GM23248 (cell line): ENCODE data around the gene ARCN1. TPM values are rescaled to one million over a fixed set of nuclear protein-coding genes. Genes with fewer than 3 reads are reported as not detected.
"Not testable (repeated sequence)": the region's sequence is repeated elsewhere in the genome, so short reads cannot be mapped to it uniquely, and the experiment has no call there.

Experiments used
- DNase-seq: peaks from one replicate; pipeline ENCODE4 v3.0.0-alpha.2; 2015
- H2AFZ ChIP-seq: fragments of 200-600 bp; sonication (generic); 2 replicates; pipeline ENCODE4 v1.6.1; 2016; ENCODE audit warnings: antibody characterized with exemption
- H3F3A ChIP-seq: fragments of 200-600 bp; sonication (generic); 2 replicates; pipeline ENCODE4 v1.6.1; 2016; ENCODE audit warnings: mild to moderate bottlenecking, antibody characterized with exemption, mixed run types; ENCODE audit not compliant: insufficient read depth
- H3K27ac ChIP-seq: fragments of 200-600 bp; sonication (generic); 2 replicates; pipeline ENCODE4 v1.5.1; 2016; ENCODE audit warnings: mild to moderate bottlenecking
- H3K27me3 ChIP-seq: fragments of 200-600 bp; sonication (generic); replicated peaks from 2 replicates; pipeline ENCODE4 v1.6.1; 2016; ENCODE audit warnings: mild to moderate bottlenecking; ENCODE audit not compliant: insufficient read depth
- H3K36me3 ChIP-seq: fragments of 200-600 bp; sonication (generic); 2 replicates; pipeline ENCODE4 v1.6.1; 2016; ENCODE audit warnings: low read depth, mild to moderate bottlenecking
- H3K4me1 ChIP-seq: fragments of 200-600 bp; sonication (generic); 2 replicates; pipeline ENCODE4 v1.6.1; 2016; ENCODE audit warnings: mild to moderate bottlenecking; ENCODE audit not compliant: insufficient read depth
- H3K4me2 ChIP-seq: fragments of 200-600 bp; sonication (generic); one replicate; pipeline ENCODE4 v1.6.1; 2016; ENCODE audit warnings: mild to moderate bottlenecking; ENCODE audit not compliant: unreplicated experiment
- H3K4me3 ChIP-seq: fragments of 200-600 bp; sonication (generic); 2 replicates; pipeline ENCODE4 v1.5.1; 2016; ENCODE audit warnings: mild to moderate bottlenecking
- H3K79me2 ChIP-seq: fragments of 200-600 bp; sonication (generic); 2 replicates; pipeline ENCODE4 v1.6.1; 2016; ENCODE audit warnings: mild to moderate bottlenecking; ENCODE audit not compliant: insufficient read depth
- H3K9ac ChIP-seq: fragments of 200-600 bp; sonication (generic); 2 replicates; pipeline ENCODE4 v1.6.1; 2016; ENCODE audit warnings: mild to moderate bottlenecking
- H3K9me2 ChIP-seq: fragments of 200-600 bp; sonication (generic); 2 replicates; pipeline ENCODE4 v1.6.1; 2016; ENCODE audit warnings: mixed run types, mild to moderate bottlenecking, moderate library complexity; ENCODE audit not compliant: insufficient read depth
- H3K9me3 ChIP-seq: fragments of 200-600 bp; sonication (generic); one replicate; pipeline ENCODE4 v1.6.1; 2017; ENCODE audit warnings: low read depth
- H4K20me1 ChIP-seq: fragments of 200-600 bp; sonication (generic); 2 replicates; pipeline ENCODE4 v1.6.0; 2016; ENCODE audit not compliant: insufficient read depth
- EZH2 ChIP-seq: fragments of 200-600 bp; sonication (generic); IDR thresholded peaks from 2 replicates; pipeline ENCODE4 v1.6.1; 2018; ENCODE audit warnings: antibody characterized with exemption, mild to moderate bottlenecking; ENCODE audit not compliant: insufficient read depth, poor library complexity, severe bottlenecking
- EZH2phosphoT487 ChIP-seq: fragments of 200-600 bp; sonication (generic); IDR thresholded peaks from 2 replicates; pipeline ENCODE4 v1.6.1; 2018; ENCODE audit warnings: antibody characterized with exemption, moderate library complexity, mild to moderate bottlenecking, low read depth; ENCODE audit not compliant: insufficient read depth
- WGBS, 2 experiments: methylation state at CpG; one replicate each; pipeline ENCODE4 v1.1.6; 2015 to 2017; ENCODE audit warnings: low lambda C conversion rate in 2 of 2, low coverage in 1 of 2; ENCODE audit errors: missing lambda C conversion rate in 2 of 2; 5-methylcytosine and 5-hydroxymethylcytosine counted together
- in situ Hi-C: fragments of 300-500 bp; cut with MboI; formaldehyde crosslinking; loops from 2 replicates; pipeline ENCODE4 v1.15.0; 2020
- polyA plus RNA-seq: library from polyadenylated mRNA; unstranded; fragments of >200 nt; fragmentation: Nextera tagmentation; extraction: Ambion mirVana; gene quantifications from 2 replicates; pipeline ENCODE4 v1.2.1, GENCODE V29; 2016
- total RNA-seq: library from RNA; depleted of rRNA; stranded (reverse); fragments of >200 nt; shearing (Covaris generic); gene quantifications from 2 replicates; pipeline ENCODE4 v1.2.3, GENCODE V29; 2014

ARCN1 gene
- total and polyA plus RNA-seq, 2 experiments from 2014 or later = 187 to 190 TPM

DNA sequence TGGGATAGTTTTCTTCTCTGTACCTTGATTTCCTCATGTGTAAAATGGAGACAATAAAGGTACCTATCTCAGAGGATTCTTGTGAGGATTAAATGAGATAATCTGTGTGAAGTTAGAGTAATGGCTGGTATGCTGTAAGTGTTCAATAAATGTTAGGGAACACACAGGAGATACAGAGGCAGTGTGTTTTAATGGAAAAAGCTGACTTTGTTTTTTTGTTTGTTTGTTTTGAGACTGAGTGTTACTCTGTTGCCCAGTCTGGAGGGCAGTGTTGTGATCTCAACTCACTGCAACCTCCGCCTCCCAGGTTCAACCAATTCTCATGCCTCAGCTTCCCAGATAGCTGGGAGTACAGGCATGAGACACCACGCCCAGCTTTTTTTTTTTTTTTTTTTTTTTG lies 2.5 kb upstream of the ARCN1 start:
- no peak overlapping the region for H3K27ac ChIP-seq
- peaks cover 9% of the 10 kb centered on the region; the same call in 1 of the 2 replicates for H4K20me1 ChIP-seq
- no peak for TF ChIP-seq EZH2phosphoT487
- TF ChIP-seq EZH2 = no peak
- peaks cover 16% of the 10 kb centered on the region; the same call in 1 of the 2 replicates for H3K4me1 ChIP-seq
- WGBS, 2 experiments = 70 to 100% methylated on average over 1 to 2 of the region's 2 CpGs
- no peak for DNase-seq
- H3K27me3 ChIP-seq = no peaks in the 10 kb centered on the region
- H3F3A ChIP-seq = peaks cover 28% of the 10 kb centered on the region
- no peak overlapping the region for H3K9ac ChIP-seq
- no peaks in the 10 kb centered on the region for H3K9me3 ChIP-seq
- no peak overlapping the region for H3K4me2 ChIP-seq
- peaks cover 43% of the 10 kb centered on the region for H3K79me2 ChIP-seq
- in situ Hi-C loops = no loop called here
- no peak overlapping the region for H2AFZ ChIP-seq
- no peaks in the 10 kb centered on the region for H3K36me3 ChIP-seq
- H3K9me2 ChIP-seq = no peaks in the 10 kb centered on the region
- H3K4me3 ChIP-seq = no peak overlapping the region

DNA sequence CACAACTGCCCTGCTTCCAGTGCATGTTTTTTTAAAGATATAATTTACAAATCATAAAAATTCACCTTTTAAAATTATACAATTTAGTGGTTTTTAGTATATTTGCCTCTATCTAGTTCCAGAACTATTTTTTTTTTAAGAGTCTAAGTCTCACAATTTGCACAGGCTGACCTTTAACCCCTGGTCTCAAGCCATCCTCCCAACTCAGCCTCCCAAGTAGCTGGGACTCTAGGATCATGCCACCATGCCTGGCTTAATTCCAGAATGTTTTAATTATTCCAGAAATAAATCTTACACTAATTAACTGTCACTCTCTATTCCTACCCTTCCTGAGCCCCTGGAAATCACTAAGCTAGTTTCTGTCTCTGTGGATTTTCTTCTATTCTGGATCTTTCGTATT lies 1.4 kb upstream of the ARCN1 start:
- in situ Hi-C loops = no loop called here

DNA sequence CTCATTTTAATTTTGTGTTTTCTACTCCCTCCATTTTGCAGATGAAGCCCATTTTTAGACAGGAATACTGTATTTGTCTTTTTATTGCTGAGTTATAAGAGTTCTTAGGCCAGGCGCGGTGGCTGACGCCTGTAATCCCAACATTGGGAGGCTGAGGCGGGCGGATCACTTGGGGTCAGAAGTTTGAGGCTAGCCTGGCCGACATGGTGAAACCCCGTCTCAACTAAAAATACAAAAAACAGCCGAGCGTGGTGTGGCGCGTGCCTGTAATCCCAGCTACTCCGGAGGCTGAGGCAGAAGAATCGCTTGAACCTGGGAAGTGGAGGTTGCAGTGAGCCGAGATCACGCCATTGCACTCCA lies 528 bp upstream of the ARCN1 start:
- Histone ChIP-seq H3F3A (peaks cover 30% of the 10 kb centered on the region), H3K79me2 (peaks cover 60% of the 10 kb centered on the region), H3K4me3 (peak overlapping the region; percentile 95), H4K20me1 (peaks cover 25% of the 10 kb centered on the region; the same call in 1 of the 2 replicates), H2AFZ (peak overlapping the region; percentile 88), H3K4me2 (peak overlapping the region; percentile 72), H3K4me1 (peaks cover 30% of the 10 kb centered on the region), H3K27ac (peak overlapping the region; percentile 100), H3K9ac (peak overlapping the region; percentile 100)
- H3K36me3 ChIP-seq, H3K9me3 ChIP-seq, in situ Hi-C loops, H3K27me3 ChIP-seq, H3K9me2 ChIP-seq: not testable (repeated sequence)
- DNase-seq = peak; percentile 44
- WGBS, 2 experiments = 11 to 15% methylated on average over 15 of the region's 15 CpGs

More for the DNA sequence above, 1.4 kb upstream of the ARCN1 start:
- H4K20me1 ChIP-seq = peaks cover 20% of the 10 kb centered on the region; the same call in 1 of the 2 replicates
- no peaks in the 10 kb centered on the region for H3K9me3 ChIP-seq
- no peaks in the 10 kb centered on the region for H3K9me2 ChIP-seq
- no peak for DNase-seq
- H2AFZ ChIP-seq = no peak overlapping the region
- H3K27me3 ChIP-seq = no peaks in the 10 kb centered on the region
- H3K4me3 ChIP-seq = no peak overlapping the region
- 100% methylated on average over 1 of the region's 1 CpG for WGBS, 2 experiments
- peak overlapping the region; percentile 100; the same call in 1 of the 2 replicates for H3K27ac ChIP-seq
- H3K4me1 ChIP-seq = peaks cover 24% of the 10 kb centered on the region
- H3K79me2 ChIP-seq = peaks cover 51% of the 10 kb centered on the region
- peaks cover 27% of the 10 kb centered on the region for H3F3A ChIP-seq
- H3K36me3 ChIP-seq = no peaks in the 10 kb centered on the region
- no peak overlapping the region for H3K9ac ChIP-seq
- H3K4me2 ChIP-seq = no peak overlapping the region
- no peak for TF ChIP-seq EZH2phosphoT487
- no peak for TF ChIP-seq EZH2

DNA sequence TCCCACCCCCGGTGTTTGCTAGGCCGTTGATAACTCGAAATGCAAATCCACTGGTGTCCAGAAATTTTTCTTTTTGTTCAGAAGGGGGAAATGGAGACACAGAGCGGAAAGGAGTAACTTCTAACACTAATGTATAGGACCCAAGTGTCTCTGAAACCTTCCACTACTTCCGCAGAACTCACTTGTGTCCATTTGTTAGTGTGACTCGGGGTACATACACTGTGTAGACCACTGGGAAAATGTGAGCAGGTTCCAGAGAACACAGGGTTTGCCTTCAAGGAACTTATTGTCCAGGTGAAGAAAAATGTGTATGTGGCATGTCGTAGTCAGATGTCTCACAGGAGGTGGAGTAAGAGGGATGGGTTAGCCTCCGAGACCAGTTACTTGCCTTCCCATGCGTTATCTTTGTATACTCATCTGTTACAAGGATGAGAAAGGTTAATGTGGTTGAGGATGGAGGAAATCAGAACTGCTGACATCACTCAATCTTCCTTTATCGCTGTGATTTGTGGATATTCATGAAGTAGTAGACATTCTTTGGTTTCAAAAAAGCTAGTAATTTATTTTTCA lies 857 bp downstream of the ARCN1 start:
- H3K27me3 ChIP-seq = no peaks in the 10 kb centered on the region
- in situ Hi-C loops = no loop called here
- H3F3A ChIP-seq = peaks cover 35% of the 10 kb centered on the region
- H2AFZ ChIP-seq = no peak overlapping the region
- peak overlapping the region; percentile 100 for H3K9ac ChIP-seq
- H3K4me3 ChIP-seq = peak overlapping the region; percentile 95
- peaks cover 41% of the 10 kb centered on the region for H3K4me1 ChIP-seq
- no peaks in the 10 kb centered on the region for H3K36me3 ChIP-seq
- H3K9me2 ChIP-seq = no peaks in the 10 kb centered on the region
- peak; percentile 82 for DNase-seq
- peaks cover 74% of the 10 kb centered on the region for H3K79me2 ChIP-seq
- H3K27ac ChIP-seq = peak overlapping the region; percentile 100
- H4K20me1 ChIP-seq = peaks cover 30% of the 10 kb centered on the region; the same call in 1 of the 2 replicates
- TF ChIP-seq EZH2phosphoT487 = no peak
- no peak for TF ChIP-seq EZH2
- H3K9me3 ChIP-seq = no peaks in the 10 kb centered on the region
- 1 to 3% methylated on average over 10 of the region's 10 CpGs for WGBS, 2 experiments
- peak overlapping the region; percentile 92 for H3K4me2 ChIP-seq

DNA sequence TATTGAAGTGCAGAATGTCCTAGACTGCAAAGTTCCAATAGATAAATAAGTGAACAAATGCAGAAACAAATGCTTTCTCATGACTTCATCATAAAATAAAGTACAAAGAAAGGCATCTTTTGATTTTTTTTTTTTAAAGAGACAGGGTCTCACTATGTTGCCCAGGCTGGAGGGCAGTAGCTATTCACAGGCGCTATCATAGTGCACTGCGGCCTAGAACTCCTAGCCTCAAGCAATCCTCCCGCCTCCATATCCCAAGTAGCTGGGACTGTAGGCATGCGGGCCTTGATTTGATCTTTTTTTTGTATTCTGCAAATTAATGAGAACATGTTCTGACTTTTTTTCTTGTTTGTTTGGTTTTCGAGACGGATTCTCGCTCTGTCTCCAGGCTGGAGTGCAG lies 2.4 kb downstream of the ARCN1 start:
- Histone ChIP-seq H3K4me3 (peak overlapping the region; percentile 95), H3K36me3 (no peaks in the 10 kb centered on the region), H3K9me2 (no peaks in the 10 kb centered on the region), H3K9me3 (no peaks in the 10 kb centered on the region), H3K9ac (peak overlapping the region; percentile 100), H3K4me2 (peak overlapping the region; percentile 92), H2AFZ (no peak overlapping the region), H3K27ac (peak overlapping the region; percentile 100), H4K20me1 (peaks cover 30% of the 10 kb centered on the region; the same call in 1 of the 2 replicates), H3F3A (peaks cover 43% of the 10 kb centered on the region), H3K4me1 (peaks cover 41% of the 10 kb centered on the region), H3K27me3 (no peaks in the 10 kb centered on the region), H3K79me2 (peaks cover 90% of the 10 kb centered on the region)
- DNase-seq = no peak
- in situ Hi-C loops = no loop called here
- 20 to 21% methylated on average over 6 to 7 of the region's 7 CpGs for WGBS, 2 experiments
- no peak for TF ChIP-seq EZH2
- no peak for TF ChIP-seq EZH2phosphoT487

DNA sequence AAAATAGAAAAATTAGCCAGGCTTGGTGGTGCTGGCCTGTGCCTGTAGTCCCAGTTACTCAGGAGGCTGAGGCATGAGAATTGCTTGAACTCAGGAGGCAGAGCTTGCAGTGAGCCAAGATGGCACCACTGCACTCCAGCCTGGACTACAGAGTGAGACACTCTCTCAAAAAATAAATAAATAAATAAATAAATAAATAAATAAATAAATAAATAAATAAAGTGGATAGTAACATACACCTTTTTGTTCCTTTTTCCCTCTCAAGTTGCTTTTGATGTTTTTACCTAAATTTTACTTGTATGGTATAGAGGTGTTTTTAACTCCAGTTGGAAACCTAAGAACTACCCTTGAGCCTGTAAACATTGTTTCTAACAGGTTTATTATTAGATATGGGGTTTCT lies 5.8 kb downstream of the ARCN1 start:
- Histone ChIP-seq H3K36me3 (peaks cover 18% of the 10 kb centered on the region), H3F3A (peaks cover 36% of the 10 kb centered on the region), H3K79me2 (peaks cover 100% of the 10 kb centered on the region), H4K20me1 (peaks cover 40% of the 10 kb centered on the region; the same call in 1 of the 2 replicates), H3K27ac (peak overlapping the region; percentile 53; the same call in 1 of the 2 replicates), H3K4me1 (peaks cover 45% of the 10 kb centered on the region)
- H3K9me3 ChIP-seq, in situ Hi-C loops, H3K9ac ChIP-seq, H3K27me3 ChIP-seq, H3K4me2 ChIP-seq, DNase-seq, H3K4me3 ChIP-seq, H2AFZ ChIP-seq, H3K9me2 ChIP-seq: not testable (repeated sequence)
